Lower leg skin (tissue), 3 donors: Measurements from ENCODE around the gene PANX3.

Experiments
- POLR2A ChIP-seq, 2 donors: fragments of 450-650 bp; IDR thresholded peaks; one replicate each; pipeline ENCODE4 v1.6.1; 2016 to 2017; ENCODE audit warnings: antibody characterized with exemption in 2 of 2, mild to moderate bottlenecking in 1 of 2, moderate library complexity in 1 of 2
- TF ChIP-seq, protein P1 (sequence below), 3 donors: fragments of 450-650 bp; IDR thresholded peaks; one replicate each; pipeline ENCODE4 v1.5.1; 2016; ENCODE audit warnings: antibody characterized with exemption in 3 of 3, mild to moderate bottlenecking in 3 of 3, moderate library complexity in 2 of 3

DNA sequence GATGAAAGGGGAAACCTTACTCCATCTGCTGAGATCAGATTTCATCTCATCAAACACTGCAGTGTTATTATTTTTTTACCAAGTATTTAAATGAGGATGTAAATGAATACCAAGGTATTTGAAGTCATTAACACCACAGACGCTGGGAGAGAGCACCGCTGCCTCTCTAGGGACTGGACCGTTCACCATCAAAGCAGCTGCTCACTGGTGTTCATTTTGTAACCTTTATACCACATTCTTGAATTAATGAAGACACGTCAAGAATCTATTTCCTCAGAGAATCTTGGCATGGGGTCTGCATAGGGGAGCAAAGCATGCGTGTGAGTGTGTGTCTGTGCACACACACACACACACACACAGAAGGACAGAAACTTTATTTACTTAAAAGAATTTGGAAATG is 46.7 kb downstream of the PANX3 start:
- TF ChIP-seq, protein P1, sequence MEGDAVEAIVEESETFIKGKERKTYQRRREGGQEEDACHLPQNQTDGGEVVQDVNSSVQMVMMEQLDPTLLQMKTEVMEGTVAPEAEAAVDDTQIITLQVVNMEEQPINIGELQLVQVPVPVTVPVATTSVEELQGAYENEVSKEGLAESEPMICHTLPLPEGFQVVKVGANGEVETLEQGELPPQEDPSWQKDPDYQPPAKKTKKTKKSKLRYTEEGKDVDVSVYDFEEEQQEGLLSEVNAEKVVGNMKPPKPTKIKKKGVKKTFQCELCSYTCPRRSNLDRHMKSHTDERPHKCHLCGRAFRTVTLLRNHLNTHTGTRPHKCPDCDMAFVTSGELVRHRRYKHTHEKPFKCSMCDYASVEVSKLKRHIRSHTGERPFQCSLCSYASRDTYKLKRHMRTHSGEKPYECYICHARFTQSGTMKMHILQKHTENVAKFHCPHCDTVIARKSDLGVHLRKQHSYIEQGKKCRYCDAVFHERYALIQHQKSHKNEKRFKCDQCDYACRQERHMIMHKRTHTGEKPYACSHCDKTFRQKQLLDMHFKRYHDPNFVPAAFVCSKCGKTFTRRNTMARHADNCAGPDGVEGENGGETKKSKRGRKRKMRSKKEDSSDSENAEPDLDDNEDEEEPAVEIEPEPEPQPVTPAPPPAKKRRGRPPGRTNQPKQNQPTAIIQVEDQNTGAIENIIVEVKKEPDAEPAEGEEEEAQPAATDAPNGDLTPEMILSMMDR (IDR thresholded peaks at IDR 0.05): no peak
- TF ChIP-seq POLR2A (IDR thresholded peaks at IDR 0.05): no peak
